Gastrocnemius medialis (tissue), 4 donors: ENCODE measurements around the gene MAP1LC3B.

Experiments
- POLR2A ChIP-seq, 2 donors: fragments of 450-650 bp; IDR thresholded peaks; one replicate each; pipeline ENCODE4 v1.6.1; 2017; ENCODE audit warnings: antibody characterized with exemption in 2 of 2, mild to moderate bottlenecking in 2 of 2, moderate library complexity in 2 of 2
- TF ChIP-seq, protein P1 (sequence below), 5 experiments: fragments of 450-650 bp in 3 of 5; fragments of 200-600 bp in 2 of 5; sonication (generic) in 2 of 5; IDR thresholded peaks in 4 of 5; conservative IDR thresholded peaks in 1 of 5; 1 replicate in 4 of 5; 2 replicates in 1 of 5; pipeline ENCODE4 v1.5.1; 2016 to 2019; ENCODE audit warnings: antibody characterized with exemption in 5 of 5, mild to moderate bottlenecking in 3 of 5, moderate library complexity in 3 of 5

DNA sequence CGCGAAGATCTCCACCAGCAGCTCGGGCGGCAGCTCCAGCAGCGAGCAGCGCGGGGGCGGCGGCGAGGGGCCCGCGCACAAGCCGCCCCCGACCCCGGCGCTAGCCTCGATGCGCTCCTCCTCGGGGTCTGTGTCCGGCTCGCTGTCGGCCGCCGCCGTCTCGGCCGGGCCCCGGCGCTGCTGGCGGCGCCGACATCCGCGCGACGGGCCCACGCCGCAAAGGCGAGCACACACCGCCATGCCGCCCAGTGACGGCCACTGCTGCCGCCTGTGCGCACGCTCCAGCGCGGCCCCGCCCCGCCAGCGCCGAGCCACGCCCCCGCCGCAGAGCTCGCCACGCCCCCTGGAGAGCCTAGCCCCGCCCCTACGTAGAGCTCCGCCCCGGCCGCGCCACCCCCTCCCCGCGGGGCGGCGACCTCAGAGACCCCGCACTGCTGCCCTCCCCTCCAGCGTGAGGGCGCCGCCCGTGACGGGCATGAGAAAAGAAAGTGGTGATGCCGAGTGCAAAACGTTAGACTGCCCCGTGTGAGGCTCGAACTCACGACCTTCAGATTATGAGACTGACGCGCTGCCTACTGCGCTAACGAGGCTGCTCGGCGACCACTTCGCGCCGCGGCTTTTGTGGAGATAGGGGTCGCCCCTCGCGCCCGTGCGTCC, 8.5 kb upstream of the MAP1LC3B start, which contains the start of gene FBXO31:
- TF ChIP-seq, protein P1, sequence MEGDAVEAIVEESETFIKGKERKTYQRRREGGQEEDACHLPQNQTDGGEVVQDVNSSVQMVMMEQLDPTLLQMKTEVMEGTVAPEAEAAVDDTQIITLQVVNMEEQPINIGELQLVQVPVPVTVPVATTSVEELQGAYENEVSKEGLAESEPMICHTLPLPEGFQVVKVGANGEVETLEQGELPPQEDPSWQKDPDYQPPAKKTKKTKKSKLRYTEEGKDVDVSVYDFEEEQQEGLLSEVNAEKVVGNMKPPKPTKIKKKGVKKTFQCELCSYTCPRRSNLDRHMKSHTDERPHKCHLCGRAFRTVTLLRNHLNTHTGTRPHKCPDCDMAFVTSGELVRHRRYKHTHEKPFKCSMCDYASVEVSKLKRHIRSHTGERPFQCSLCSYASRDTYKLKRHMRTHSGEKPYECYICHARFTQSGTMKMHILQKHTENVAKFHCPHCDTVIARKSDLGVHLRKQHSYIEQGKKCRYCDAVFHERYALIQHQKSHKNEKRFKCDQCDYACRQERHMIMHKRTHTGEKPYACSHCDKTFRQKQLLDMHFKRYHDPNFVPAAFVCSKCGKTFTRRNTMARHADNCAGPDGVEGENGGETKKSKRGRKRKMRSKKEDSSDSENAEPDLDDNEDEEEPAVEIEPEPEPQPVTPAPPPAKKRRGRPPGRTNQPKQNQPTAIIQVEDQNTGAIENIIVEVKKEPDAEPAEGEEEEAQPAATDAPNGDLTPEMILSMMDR (IDR thresholded peaks at IDR 0.05 in 4 of 5, conservative IDR thresholded peaks at IDR 0.05 in 1 of 5) = peak in 1 of 5 experiments; percentile 12
- peak; percentile 99 to 100 for TF ChIP-seq POLR2A (IDR thresholded peaks at IDR 0.05)
